ENCODE measurements around the gene KCNC2.

The KCNC2 gene

GRCh38 chr12:75058228-75058627 lies 151.4 kb downstream of the KCNC2 start:
- no peak for DNase-seq (ENCODE audit: low read depth, low spot score)

- no peak for DNase-seq (ENCODE audit: low read depth, low spot score)
These were observed 160.9 kb downstream of the KCNC2 start for GRCh38 chr12:75048767-75049166.

DNA sequence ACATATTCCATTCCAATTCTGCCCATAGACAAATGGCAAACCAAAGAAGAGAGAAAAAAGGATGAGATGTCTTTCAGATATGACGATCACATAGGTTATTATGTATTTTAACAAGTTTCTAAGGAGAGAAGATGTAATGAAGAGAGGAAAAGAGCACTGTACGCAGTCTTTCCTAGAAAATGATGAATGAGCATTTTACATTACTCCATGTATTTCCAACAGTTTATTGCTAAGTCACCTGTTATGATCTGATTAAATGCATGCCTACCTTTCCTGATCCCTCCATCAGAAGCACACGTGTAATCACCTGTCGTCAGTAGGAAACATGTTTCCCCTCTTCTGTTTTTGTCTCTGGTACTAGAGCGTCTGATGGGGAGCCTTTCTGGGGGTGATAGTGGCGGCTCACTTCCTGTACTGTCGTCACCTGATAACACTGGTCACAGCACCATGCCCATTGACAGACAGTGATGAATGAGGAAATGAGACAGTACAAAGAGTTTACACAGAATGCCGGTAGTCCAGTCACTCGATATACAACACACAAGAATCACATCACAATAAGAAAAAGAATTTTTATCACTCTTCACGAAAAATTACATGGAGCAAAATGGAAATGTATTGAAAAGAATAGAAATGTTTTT lies 161.6 kb downstream of the KCNC2 start:
- no peak for DNase-seq (ENCODE audit: low read depth, low spot score)

GRCh38 chr12:75042125-75042524 lies 167.5 kb downstream of the KCNC2 start:
- DNase-seq (ENCODE audit: low read depth, low spot score): no peak

GRCh38 chr12:75041472-75041871 lies 168.2 kb downstream of the KCNC2 start:
- no peak for DNase-seq (ENCODE audit: low read depth, low spot score)

DNA sequence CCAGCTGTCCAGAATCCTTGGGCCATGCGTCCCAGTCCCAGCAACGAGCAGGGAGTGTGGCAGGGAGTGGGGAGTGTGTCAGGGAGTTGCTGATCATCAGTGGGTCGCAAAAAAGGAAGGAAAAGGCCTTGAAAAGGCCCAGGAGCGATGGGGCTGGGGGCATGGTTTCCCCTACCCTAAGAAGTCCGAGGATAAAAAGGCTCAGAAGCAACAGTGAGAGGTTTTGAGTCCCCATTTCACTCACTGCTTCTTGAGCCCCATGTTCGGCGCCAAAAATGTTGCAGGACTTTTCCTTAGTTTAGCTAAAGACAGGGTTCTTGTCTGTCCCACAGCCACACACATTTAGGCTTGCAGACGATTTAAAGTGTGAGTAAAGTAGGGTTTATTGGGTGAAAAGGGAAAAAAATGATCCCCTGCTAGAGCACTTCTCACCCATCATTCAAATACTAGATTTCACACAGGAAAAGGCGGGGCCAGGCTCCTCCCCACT lies 189.5 kb downstream of the KCNC2 start:
- DNase-seq (ENCODE audit: low read depth, low spot score): no peak

DNA sequence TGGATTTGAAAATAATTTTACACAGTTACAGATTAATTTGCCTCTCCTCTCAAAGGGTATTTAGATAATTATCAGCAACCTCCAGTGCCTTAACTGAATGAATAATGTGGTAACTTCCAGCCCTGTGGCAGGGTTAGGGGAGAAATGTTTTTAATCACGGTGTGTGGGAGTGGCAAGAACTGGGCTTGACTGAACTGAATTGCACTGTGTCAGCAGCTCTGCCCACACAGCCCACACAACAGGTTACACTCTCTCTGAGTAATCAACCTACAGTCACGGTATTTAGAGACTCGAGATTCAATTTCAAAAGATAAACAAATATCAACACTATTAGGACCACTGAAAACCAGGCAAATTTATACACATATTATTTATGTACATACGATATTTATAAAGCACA lies 198.5 kb downstream of the KCNC2 start:
- no peak for DNase-seq (ENCODE audit: low read depth, low spot score)

- no peak for DNase-seq (ENCODE audit: low read depth, low spot score)
These were observed 202.5 kb downstream of the KCNC2 start for GRCh38 chr12:75007133-75007532.

DNA sequence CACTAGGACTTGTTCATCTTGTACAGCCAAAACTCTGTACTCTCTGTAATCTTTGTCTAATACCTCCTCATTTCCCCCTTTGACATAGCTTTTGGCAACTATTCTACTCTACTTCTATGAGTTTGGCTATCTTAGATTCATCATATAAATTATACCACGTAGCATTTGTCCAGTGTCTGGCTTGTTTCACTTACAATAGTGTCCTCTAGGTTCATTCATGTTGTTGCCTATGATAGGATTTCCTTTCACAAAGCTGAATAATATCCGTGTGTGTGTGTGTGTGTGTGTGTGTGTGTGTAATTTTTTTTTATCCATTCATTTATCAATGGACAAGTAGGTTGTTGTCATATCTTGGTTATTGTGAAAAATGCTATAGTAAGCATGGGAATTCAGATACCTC lies 209.5 kb downstream of the KCNC2 start:
- DNase-seq (ENCODE audit: low read depth, low spot score): no peak

DNA sequence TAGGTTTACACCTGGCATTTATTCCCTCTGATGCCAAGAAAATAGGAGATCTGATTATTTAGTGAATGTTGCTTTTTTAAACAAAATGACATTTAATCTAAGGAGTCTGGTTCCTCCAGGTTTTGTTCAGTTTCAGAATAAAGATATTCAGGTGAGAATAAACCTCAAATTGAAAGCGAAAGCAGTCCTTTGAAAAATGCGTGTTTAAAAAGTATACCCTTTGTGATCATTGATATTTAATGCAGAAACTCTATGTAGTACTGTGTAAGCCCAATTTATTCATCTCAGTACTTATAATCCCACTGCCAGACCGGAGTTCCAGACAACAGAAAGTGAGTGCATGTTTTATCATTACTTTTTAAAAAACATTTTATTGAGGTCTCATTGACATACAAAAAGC lies 210.2 kb downstream of the KCNC2 start:
- DNase-seq (ENCODE audit: low read depth, low spot score): no peak
